ENCODE results near the gene TXNRD2. TPM values are rescaled to one million over a fixed set of nuclear protein-coding genes. Genes with fewer than 3 reads are reported as not detected.

Gene TXNRD2
- total RNA-seq, 1 experiment from 2014 or later: 39.9 TPM

DNA sequence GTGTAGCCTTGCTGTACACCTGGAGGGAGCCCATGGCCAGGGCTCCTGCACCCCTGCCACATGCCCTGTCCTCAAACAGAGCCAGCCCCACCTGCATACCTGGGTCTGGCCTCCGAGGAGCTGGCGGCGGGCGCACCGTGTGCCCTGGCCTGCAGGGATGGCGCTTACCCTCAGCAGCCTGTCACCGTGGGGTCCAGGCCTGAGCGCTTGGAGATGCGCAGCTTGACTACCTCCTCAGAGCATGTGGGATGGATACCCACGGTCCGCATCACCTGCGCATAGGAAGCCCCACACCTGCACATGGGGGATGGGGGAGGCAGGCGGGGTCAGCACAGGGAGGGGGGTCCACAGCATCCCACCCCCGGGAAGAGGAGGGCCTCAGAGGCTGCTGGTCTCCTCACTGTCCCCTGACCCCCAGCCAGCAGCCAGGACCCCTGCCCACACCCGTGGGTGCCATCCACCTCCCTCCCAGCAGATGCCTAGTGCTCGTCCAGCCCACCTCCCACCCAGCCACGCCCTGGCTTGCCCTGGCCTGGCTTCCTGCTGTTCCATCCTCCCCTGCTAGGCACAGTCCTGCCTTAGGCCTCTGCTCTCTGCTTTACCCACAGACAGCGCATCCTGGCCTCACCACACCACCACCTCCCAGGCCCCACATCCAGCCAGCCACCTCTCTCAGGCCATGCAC, 64.5 kb downstream of the TXNRD2 start:
- ChIA-PET POLR2A (interaction anchor here (1.0 kb wide), 1 partner anchor 8 kb away, joined by 3 read pairs; no protein-coding TSS in a partner anchor), CTCF (interaction anchor here (2.0 kb wide), 1 partner anchor 121 kb away, joined by 8 read pairs; no protein-coding TSS in a partner anchor)
- no peak overlapping the region for H3K4me3 Mint-ChIP-seq (ENCODE audit: unreplicated experiment)
- no peak for DNase-seq (ENCODE audit: unreplicated experiment)
- intact Hi-C loops (cut with micrococcal nuclease): no loop called here
- TF ChIP-seq, protein P1, sequence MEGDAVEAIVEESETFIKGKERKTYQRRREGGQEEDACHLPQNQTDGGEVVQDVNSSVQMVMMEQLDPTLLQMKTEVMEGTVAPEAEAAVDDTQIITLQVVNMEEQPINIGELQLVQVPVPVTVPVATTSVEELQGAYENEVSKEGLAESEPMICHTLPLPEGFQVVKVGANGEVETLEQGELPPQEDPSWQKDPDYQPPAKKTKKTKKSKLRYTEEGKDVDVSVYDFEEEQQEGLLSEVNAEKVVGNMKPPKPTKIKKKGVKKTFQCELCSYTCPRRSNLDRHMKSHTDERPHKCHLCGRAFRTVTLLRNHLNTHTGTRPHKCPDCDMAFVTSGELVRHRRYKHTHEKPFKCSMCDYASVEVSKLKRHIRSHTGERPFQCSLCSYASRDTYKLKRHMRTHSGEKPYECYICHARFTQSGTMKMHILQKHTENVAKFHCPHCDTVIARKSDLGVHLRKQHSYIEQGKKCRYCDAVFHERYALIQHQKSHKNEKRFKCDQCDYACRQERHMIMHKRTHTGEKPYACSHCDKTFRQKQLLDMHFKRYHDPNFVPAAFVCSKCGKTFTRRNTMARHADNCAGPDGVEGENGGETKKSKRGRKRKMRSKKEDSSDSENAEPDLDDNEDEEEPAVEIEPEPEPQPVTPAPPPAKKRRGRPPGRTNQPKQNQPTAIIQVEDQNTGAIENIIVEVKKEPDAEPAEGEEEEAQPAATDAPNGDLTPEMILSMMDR (IDR thresholded peaks at IDR 0.05; ENCODE audit: unreplicated experiment): no peak
- BruUV-seq (replicated peaks): no TSS peak
- peaks cover 39% of the 10 kb centered on the region for H3K4me1 Mint-ChIP-seq (ENCODE audit: insufficient read depth, unreplicated experiment)
- H3K36me3 Mint-ChIP-seq (ENCODE audit: insufficient read depth, unreplicated experiment): peaks cover 7% of the 10 kb centered on the region
- no peaks in the 10 kb centered on the region for H3K9me3 Mint-ChIP-seq (ENCODE audit: unreplicated experiment)
- no peaks in the 10 kb centered on the region for H3K27me3 Mint-ChIP-seq (ENCODE audit: insufficient read depth, unreplicated experiment)
- H3K27ac Mint-ChIP-seq (ENCODE audit: low read depth, unreplicated experiment): peak overlapping the region; percentile 64

DNA sequence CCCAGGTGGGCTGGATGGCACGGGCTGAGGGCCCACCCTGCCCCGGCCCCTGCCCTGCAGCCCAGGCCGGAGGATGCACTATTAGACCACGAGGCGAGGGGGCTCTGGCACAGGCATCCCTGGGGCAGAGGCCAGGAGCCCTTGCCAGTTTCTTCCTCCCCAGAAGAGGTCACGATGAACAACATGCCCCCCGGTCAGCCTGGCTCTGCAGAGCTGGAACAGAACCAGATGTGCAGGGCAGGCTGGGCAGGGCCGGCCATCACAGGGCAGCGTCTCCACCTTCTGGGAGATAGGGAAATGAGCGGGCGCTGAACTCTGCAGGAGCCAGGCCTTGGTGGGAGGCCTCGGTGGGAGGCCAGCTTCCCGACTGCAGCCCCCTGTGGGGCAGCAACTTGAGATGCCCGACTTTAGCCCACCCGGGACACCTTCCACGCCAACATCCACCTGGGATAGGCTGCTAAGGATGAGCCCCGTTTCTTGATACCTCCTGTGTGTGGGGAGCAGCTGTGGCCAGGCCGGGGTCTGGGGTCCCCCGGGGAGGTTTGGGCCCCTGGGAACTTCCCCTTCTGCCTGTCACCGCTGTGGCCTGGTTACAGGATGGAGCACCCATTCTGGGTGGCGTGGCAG, 65.2 kb downstream of the TXNRD2 start:
- BruUV-seq (replicated peaks): no TSS peak
- ChIA-PET POLR2A (interaction anchor here (0.7 to 1.0 kb wide), 2 partner anchors 8 to 21 kb away, joined by 3 to 4 read pairs; no protein-coding TSS in a partner anchor), CTCF (interaction anchor here (0.6 to 2.0 kb wide), 5 partner anchors 20 to 383 kb away, joined by 3 to 8 read pairs (median 4); no protein-coding TSS in a partner anchor)
- Mint-ChIP-seq H3K4me1 (ENCODE audit: insufficient read depth, unreplicated experiment) (peaks cover 35% of the 10 kb centered on the region), H3K9me3 (ENCODE audit: unreplicated experiment) (no peaks in the 10 kb centered on the region), H3K27me3 (ENCODE audit: insufficient read depth, unreplicated experiment) (no peaks in the 10 kb centered on the region), H3K27ac (ENCODE audit: low read depth, unreplicated experiment) (no peak overlapping the region), H3K36me3 (ENCODE audit: insufficient read depth, unreplicated experiment) (peaks cover 7% of the 10 kb centered on the region), H3K4me3 (ENCODE audit: unreplicated experiment) (no peak overlapping the region)
- TF ChIP-seq, protein P1 (IDR thresholded peaks at IDR 0.05; ENCODE audit: unreplicated experiment): no peak
- intact Hi-C loops (cut with micrococcal nuclease): no loop called here
- DNase-seq (ENCODE audit: unreplicated experiment): peak; percentile 35

DNA sequence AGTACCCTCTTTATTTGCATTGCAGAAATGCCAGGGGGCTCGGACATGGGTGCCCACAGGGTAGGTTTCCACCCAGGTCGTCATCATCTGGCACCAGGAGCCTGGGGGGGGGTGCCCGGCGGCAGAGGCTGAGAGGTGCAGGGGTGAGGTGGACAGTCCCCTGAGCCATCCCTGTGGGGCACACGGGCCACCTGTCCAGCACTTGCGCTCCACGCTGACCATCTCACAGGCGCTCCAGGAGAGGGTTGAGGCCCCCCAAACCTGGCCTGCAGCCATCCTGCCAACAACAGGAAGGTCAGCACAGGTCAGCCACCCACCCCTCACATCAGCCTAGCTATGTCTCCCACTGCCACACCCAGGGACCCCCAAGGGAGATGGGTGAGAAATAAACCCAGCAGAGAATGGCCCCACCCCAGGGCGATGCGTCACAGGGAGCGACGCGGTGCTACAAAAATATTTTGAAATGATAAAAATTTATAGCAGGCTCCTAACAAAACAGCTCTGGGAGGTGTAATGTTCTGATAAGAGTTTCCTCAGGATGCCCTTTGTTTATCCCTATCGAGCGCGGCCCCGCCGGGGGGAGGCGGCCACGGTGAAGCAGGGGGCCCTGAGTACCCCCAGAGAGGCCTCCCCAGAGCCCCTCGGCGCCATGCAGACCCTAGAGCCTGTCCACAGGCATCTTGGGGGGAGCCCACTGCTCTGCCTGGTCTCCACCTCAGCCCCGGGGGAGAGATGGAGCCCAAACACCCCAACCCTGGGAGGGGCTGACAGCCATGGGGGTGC, 65.9 kb downstream of the TXNRD2 start:
- H3K4me1 Mint-ChIP-seq (ENCODE audit: insufficient read depth, unreplicated experiment): peaks cover 30% of the 10 kb centered on the region
- POLR2A ChIA-PET: interaction anchor here (0.7 to 2.0 kb wide), 4 partner anchors 20 to 69 kb away, joined by 4 to 9 read pairs (median 5); partner anchors contain the start of genes GNB1L and RTL10
- no peak overlapping the region for H3K4me3 Mint-ChIP-seq (ENCODE audit: unreplicated experiment)
- no TSS peak for BruUV-seq (replicated peaks)
- CTCF ChIA-PET: interaction anchor here (0.6 to 1.8 kb wide), 4 partner anchors 21 to 383 kb away, joined by 3 to 5 read pairs (median 4); no protein-coding TSS in a partner anchor
- no peaks in the 10 kb centered on the region for H3K27me3 Mint-ChIP-seq (ENCODE audit: insufficient read depth, unreplicated experiment)
- no peak overlapping the region for H3K27ac Mint-ChIP-seq (ENCODE audit: low read depth, unreplicated experiment)
- DNase-seq (ENCODE audit: unreplicated experiment): no peak
- intact Hi-C loops (cut with micrococcal nuclease): no loop called here
- no peaks in the 10 kb centered on the region for H3K9me3 Mint-ChIP-seq (ENCODE audit: unreplicated experiment)
- H3K36me3 Mint-ChIP-seq (ENCODE audit: insufficient read depth, unreplicated experiment): peaks cover 7% of the 10 kb centered on the region
- TF ChIP-seq, protein P1 (IDR thresholded peaks at IDR 0.05; ENCODE audit: unreplicated experiment): no peak
